ENCODE data around the gene ATP8A1. TPM values are rescaled to one million over a fixed set of nuclear protein-coding genes. Genes with fewer than 3 reads are reported as not detected.
A peak's percentile ranks its signal among the peaks of the same experiment; 100 is the strongest.

Gene ATP8A1
- total RNA-seq, 1 experiment from 2014 or later: 0.19 TPM

GRCh38 chr4:42555828-42556227, 101.1 kb downstream of the ATP8A1 start:
- no peak for TF ChIP-seq CTCF (IDR thresholded peaks at IDR 0.05; ENCODE audit: unreplicated experiment)
- CTCF ChIA-PET: interaction anchor here (0.9 kb wide), 1 partner anchor 289 kb away, joined by 4 read pairs; no protein-coding TSS in a partner anchor
- BruUV-seq (replicated peaks): no TSS peak
- Mint-ChIP-seq H3K27ac (ENCODE audit: low read depth, unreplicated experiment) (no peak overlapping the region), H3K4me3 (ENCODE audit: unreplicated experiment) (no peak overlapping the region), H3K4me1 (ENCODE audit: insufficient read depth, unreplicated experiment) (peaks cover 20% of the 10 kb centered on the region), H3K9me3 (ENCODE audit: unreplicated experiment) (no peaks in the 10 kb centered on the region), H3K27me3 (ENCODE audit: insufficient read depth, unreplicated experiment) (peaks cover 17% of the 10 kb centered on the region), H3K36me3 (ENCODE audit: insufficient read depth, unreplicated experiment) (no peaks in the 10 kb centered on the region)
- peak; percentile 77 for DNase-seq (ENCODE audit: unreplicated experiment)
- POLR2A ChIA-PET: no interaction called here
- intact Hi-C loops (cut with micrococcal nuclease): no loop called here

DNA sequence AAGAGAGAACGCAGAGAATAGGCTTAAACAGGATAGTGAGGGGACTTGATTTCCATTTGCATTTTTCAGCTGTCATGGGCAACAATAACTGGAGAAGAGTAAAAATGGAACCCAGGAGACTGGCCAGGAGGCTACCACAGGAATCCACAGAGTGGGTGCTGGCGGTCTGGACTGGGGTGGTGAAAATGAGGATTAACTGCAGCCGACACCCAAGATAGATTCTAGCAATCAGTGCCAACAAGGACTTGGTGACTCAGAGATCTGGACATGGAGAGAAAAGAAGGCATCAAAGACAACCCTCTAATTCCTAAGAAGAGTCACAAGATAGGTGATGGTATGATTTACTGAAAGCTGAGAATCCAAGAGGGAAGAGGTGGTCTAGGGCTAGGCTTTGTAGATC, 102.8 kb downstream of the ATP8A1 start:
- H3K27me3 Mint-ChIP-seq (ENCODE audit: insufficient read depth, unreplicated experiment): peaks cover 17% of the 10 kb centered on the region
- no TSS peak for BruUV-seq (replicated peaks)
- peaks cover 20% of the 10 kb centered on the region for H3K4me1 Mint-ChIP-seq (ENCODE audit: insufficient read depth, unreplicated experiment)
- no peaks in the 10 kb centered on the region for H3K36me3 Mint-ChIP-seq (ENCODE audit: insufficient read depth, unreplicated experiment)
- DNase-seq (ENCODE audit: unreplicated experiment): peak; percentile 34
- intact Hi-C loops (cut with micrococcal nuclease): no loop called here
- no peak for TF ChIP-seq CTCF (IDR thresholded peaks at IDR 0.05; ENCODE audit: unreplicated experiment)
- no peak overlapping the region for H3K27ac Mint-ChIP-seq (ENCODE audit: low read depth, unreplicated experiment)
- POLR2A ChIA-PET: no interaction called here
- no peaks in the 10 kb centered on the region for H3K9me3 Mint-ChIP-seq (ENCODE audit: unreplicated experiment)
- H3K4me3 Mint-ChIP-seq (ENCODE audit: unreplicated experiment): no peak overlapping the region
- CTCF ChIA-PET: interaction anchor here (0.7 to 1.8 kb wide), 3 partner anchors 15 to 907 kb away, joined by 5 to 7 read pairs (median 5); no protein-coding TSS in a partner anchor

GRCh38 chr4:42549896-42550295, 107.0 kb downstream of the ATP8A1 start:
- BruUV-seq (replicated peaks): no TSS peak
- Mint-ChIP-seq H3K4me1 (ENCODE audit: insufficient read depth, unreplicated experiment) (peaks cover 10% of the 10 kb centered on the region), H3K27ac (ENCODE audit: low read depth, unreplicated experiment) (no peak overlapping the region), H3K36me3 (ENCODE audit: insufficient read depth, unreplicated experiment) (no peaks in the 10 kb centered on the region), H3K9me3 (ENCODE audit: unreplicated experiment) (no peaks in the 10 kb centered on the region), H3K27me3 (ENCODE audit: insufficient read depth, unreplicated experiment) (peaks cover 17% of the 10 kb centered on the region), H3K4me3 (ENCODE audit: unreplicated experiment) (no peak overlapping the region)
- intact Hi-C loops (cut with micrococcal nuclease): no loop called here
- ChIA-PET CTCF (interaction anchor here (0.6 to 0.8 kb wide), 2 partner anchors 241 to 315 kb away, joined by 3 read pairs; no protein-coding TSS in a partner anchor), POLR2A (no interaction called here)
- TF ChIP-seq CTCF (IDR thresholded peaks at IDR 0.05; ENCODE audit: unreplicated experiment): no peak
- no peak for DNase-seq (ENCODE audit: unreplicated experiment)

DNA sequence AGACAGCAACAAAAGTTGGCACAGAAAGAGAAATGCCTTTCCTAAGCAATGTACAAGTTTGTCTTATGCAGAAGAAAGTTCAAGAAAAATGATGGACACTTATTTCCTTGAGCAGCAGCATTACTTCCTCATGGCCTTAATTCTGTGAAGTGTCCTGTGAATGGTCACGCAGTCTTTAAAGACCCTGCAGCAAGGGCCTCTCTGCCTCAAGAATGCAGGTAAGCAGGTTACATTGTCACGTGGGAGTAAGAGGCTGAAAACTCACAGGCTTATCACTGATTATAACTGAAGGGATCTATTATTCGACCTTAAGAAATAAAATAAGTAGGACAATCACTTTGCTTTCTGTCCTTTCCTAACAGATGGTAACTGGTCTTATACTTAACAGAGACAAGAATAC, 109.1 kb downstream of the ATP8A1 start:
- no peak overlapping the region for H3K27ac Mint-ChIP-seq (ENCODE audit: low read depth, unreplicated experiment)
- POLR2A ChIA-PET: no interaction called here
- H3K4me1 Mint-ChIP-seq (ENCODE audit: insufficient read depth, unreplicated experiment): no peaks in the 10 kb centered on the region

More for the DNA sequence above, 109.1 kb downstream of the ATP8A1 start:
- no TSS peak for BruUV-seq (replicated peaks)
- no peak for DNase-seq (ENCODE audit: unreplicated experiment)
- CTCF ChIA-PET: no interaction called here
- no peak for TF ChIP-seq CTCF (IDR thresholded peaks at IDR 0.05; ENCODE audit: unreplicated experiment)
- Mint-ChIP-seq H3K36me3 (ENCODE audit: insufficient read depth, unreplicated experiment) (no peaks in the 10 kb centered on the region), H3K27me3 (ENCODE audit: insufficient read depth, unreplicated experiment) (no peaks in the 10 kb centered on the region), H3K9me3 (ENCODE audit: unreplicated experiment) (no peaks in the 10 kb centered on the region), H3K4me3 (ENCODE audit: unreplicated experiment) (no peak overlapping the region)
- intact Hi-C loops (cut with micrococcal nuclease): no loop called here

All from MCF 10A (cell line).